ENCODE results near the gene SPX. TPM values are rescaled to one million over a fixed set of nuclear protein-coding genes. Genes with fewer than 3 reads are reported as not detected.

SPX gene
- total and polyA plus RNA-seq, 12 donors, result 0.27 to 3.3 (median 0.49) TPM; not detected in 3

GRCh38 chr12:21485998-21486397, 40.1 kb upstream of the SPX start:
- TF ChIP-seq CTCF (IDR thresholded peaks at IDR 0.05), result no peak
- TF ChIP-seq POLR2A (IDR thresholded peaks at IDR 0.05), result no peak
- no peak overlapping the region for H3K4me3 ChIP-seq
- H3K4me1 ChIP-seq (replicated peaks in 1 of 2), result no peaks in the 10 kb centered on the region
- no peaks in the 10 kb centered on the region for H3K27me3 ChIP-seq
- no peaks in the 10 kb centered on the region for H3K9me3 ChIP-seq (replicated peaks in 1 of 3)
- H3K36me3 ChIP-seq (replicated peaks in 1 of 2), result peaks cover 0 to 42% of the 10 kb centered on the region in 2 donors
- intact Hi-C loops (cut with DNase I), result no loop called here
- no peak overlapping the region for H3K27ac ChIP-seq
- DNase-seq, result no peak

- no peaks in the 10 kb centered on the region for H3K27me3 ChIP-seq
- intact Hi-C loops (cut with DNase I), result loop anchor here in 1 of 2 donors (10.0 kb wide), 1 partner anchor 155 kb away; the partner anchor contains the start of gene LDHB
- H3K4me3 ChIP-seq, result peak overlapping the region in 1 of 4 donors; percentile 93
- peaks cover 0 to 20% of the 10 kb centered on the region in 2 donors for H3K36me3 ChIP-seq (replicated peaks in 1 of 2)
- DNase-seq, result no peak
- TF ChIP-seq CTCF (IDR thresholded peaks at IDR 0.05) (no peak), POLR2A (IDR thresholded peaks at IDR 0.05) (no peak)
- H3K4me1 ChIP-seq (replicated peaks in 1 of 2), result peaks cover 19 to 44% of the 10 kb centered on the region in 2 donors
- WGBS, 4 donors, result 75 to 81% (median 78%) methylated on average over 2 of the region's 2 CpGs
- H3K27ac ChIP-seq, result no peak overlapping the region
- no peaks in the 10 kb centered on the region for H3K9me3 ChIP-seq (replicated peaks in 1 of 3)
These were observed 26.3 kb upstream of the SPX start for GRCh38 chr12:21499765-21500164.

GRCh38 chr12:21500786-21501257, 25.3 kb upstream of the SPX start:
- Histone ChIP-seq H3K4me1 (replicated peaks in 1 of 2) (peaks cover 26 to 55% of the 10 kb centered on the region in 2 donors), H3K36me3 (replicated peaks in 1 of 2) (peaks cover 0 to 20% of the 10 kb centered on the region in 2 donors), H3K9me3 (replicated peaks in 1 of 3) (no peaks in the 10 kb centered on the region), H3K27me3 (no peaks in the 10 kb centered on the region), H3K27ac (peak overlapping the region; percentile 80 to 95 (median 88)), H3K4me3 (peak overlapping the region in 3 of 4 donors; percentile 63 to 96 (median 93))
- WGBS, 4 donors, result 4 to 10% (median 5%) methylated on average over 8 of the region's 8 CpGs
- intact Hi-C loops (cut with DNase I), result loop anchor here in 1 of 2 donors (10.0 kb wide), 1 partner anchor 154 kb away; the partner anchor contains the start of gene LDHB
- no peak for TF ChIP-seq POLR2A (IDR thresholded peaks at IDR 0.05)
- TF ChIP-seq CTCF (IDR thresholded peaks at IDR 0.05), result peak in 1 of 6 experiments; percentile 8
- DNase-seq, result no peak

GRCh38 chr12:21501258-21502163, 24.6 kb upstream of the SPX start, which contains the start of the genes GOLT1B and RECQL:
TSS of gene GOLT1B (plus strand) at chr12:21501789. CDS start at chr12:21501924, 135 bp downstream.
TSS of gene RECQL (minus strand) at chr12:21501635. CDS start at chr12:21499570, 2,065 bp downstream.
- Histone ChIP-seq H3K9me3 (replicated peaks in 1 of 3) (no peaks in the 10 kb centered on the region), H3K4me1 (replicated peaks in 1 of 2) (peaks cover 26 to 60% of the 10 kb centered on the region in 2 donors), H3K36me3 (replicated peaks in 1 of 2) (peaks cover 0 to 13% of the 10 kb centered on the region in 2 donors), H3K4me3 (peak within 1 kb of the TSS; percentile 70 to 99 (median 94)), H3K27ac (peak within 1 kb of the TSS; percentile 84 to 95 (median 88)), H3K27me3 (no peaks in the 10 kb centered on the region)
- TF ChIP-seq CTCF (IDR thresholded peaks at IDR 0.05), result peak in 1 of 6 experiments; percentile 5
- peak; percentile 12 to 82 for TF ChIP-seq POLR2A (IDR thresholded peaks at IDR 0.05)
- DNase-seq, result peak; percentile 92 to 98 (median 97)
- 0 to 1% (median 0%) methylated on average over 14 to 61 of the region's 61 CpGs for WGBS, 4 donors
- intact Hi-C loops (cut with DNase I), result loop anchor here in 1 of 2 donors (10.0 kb wide), 1 partner anchor 153 kb away; the partner anchor contains the start of gene LDHB

All from adrenal gland (tissue), 12 donors.